Measurements from ENCODE around the gene CEP164. TPM values are rescaled to one million over a fixed set of nuclear protein-coding genes. Genes with fewer than 3 reads are reported as not detected.
A peak's percentile ranks its signal among the peaks of the same experiment; 100 is the strongest.

The CEP164 gene
- total and polyA plus RNA-seq, 2 of the 4 experiments (the other 2 are of a cell fraction), result 23.3 to 26.9 TPM

DNA sequence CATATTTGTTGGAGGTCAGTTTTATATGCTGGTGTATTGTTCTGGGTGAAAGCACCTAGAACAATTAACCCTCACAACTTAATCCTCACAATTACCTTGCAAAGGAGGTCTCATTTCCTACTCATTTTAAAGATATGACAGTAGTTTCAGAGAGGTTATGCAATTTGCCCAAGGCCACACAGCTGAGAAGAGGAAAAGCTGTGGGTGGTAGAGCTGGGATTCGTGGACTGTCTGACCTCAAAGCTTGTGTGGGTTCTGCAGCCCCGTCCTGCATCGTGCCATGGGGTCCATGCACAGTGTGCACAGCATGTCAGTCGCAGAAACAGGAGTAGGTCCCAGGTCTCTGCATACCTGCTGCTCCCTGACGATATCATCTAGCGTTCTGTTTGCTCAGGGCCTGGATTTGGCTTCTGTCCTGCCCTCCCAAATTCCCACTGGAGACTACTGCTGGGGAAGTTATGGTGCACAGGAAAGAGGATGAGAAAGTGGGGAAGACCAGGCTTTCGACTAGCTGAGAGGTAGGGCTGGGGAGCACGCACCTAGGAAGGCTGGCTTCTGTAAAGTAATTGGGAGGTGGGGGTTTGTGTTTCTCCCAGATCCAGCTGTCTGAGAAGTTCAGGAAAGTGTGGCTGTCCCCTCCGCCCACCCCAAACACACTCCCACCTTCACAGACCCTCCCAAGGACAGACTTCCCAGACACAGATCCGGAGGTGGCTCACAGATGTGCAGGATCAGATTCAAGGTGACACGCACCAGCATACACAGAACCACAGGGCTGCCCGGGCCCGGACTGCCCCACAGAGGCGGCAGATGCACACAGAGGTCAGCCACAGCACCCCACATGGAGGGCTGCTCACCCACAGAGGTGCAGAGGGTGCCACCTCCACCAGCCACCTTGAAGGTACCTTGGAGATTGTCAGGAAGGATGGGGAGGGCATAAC lies 13.6 kb upstream of the CEP164 start:
- peak overlapping the region; percentile 91 for H2AFZ ChIP-seq (replicated peaks; ENCODE audit: low read length, poor library complexity)
- no peaks in the 10 kb centered on the region for H3K27me3 ChIP-seq (ENCODE audit: control insufficient read depth, insufficient read depth, low read length)
- peaks cover 9% of the 10 kb centered on the region for H3K4me1 ChIP-seq (ENCODE audit: control insufficient read depth, insufficient read depth, low read length)
- H3K56ac ChIP-seq (ENCODE audit: extremely low read depth, insufficient read depth, low read length), result 0 out of 2 replicates have a peak overlapping the region, but pooled peaks have one; percentile 12
- H2AK5ac ChIP-seq (ENCODE audit: low read depth, low read length), result peak overlapping the region; percentile 87
- no peak overlapping the region; the same call in 2 of the 3 replicates for H2BK15ac ChIP-seq (ENCODE audit: low read depth, low read length)
- H3K4me2 ChIP-seq (ENCODE audit: low read depth, low read length), result peak overlapping the region; percentile 99
- no peaks in the 10 kb centered on the region for H3K36me3 ChIP-seq (ENCODE audit: control insufficient read depth, insufficient read depth, low read length)
- no peak overlapping the region for H2BK5ac ChIP-seq (ENCODE audit: low read depth, low read length, poor library complexity, severe bottlenecking)
- H3K14ac ChIP-seq (replicated peaks; ENCODE audit: low read depth, low read length), result peak overlapping the region; percentile 68
- H3K4ac ChIP-seq (ENCODE audit: low read depth, low read length), result peak overlapping the region; percentile 69
- peak overlapping the region; percentile 88 for H3K23ac ChIP-seq (ENCODE audit: low read depth, low read length)
- ChIA-PET CTCF (no interaction called here), POLR2A (ENCODE audit: unreplicated experiment) (no interaction called here)
- dilution Hi-C loops (cut with HindIII; ENCODE audit: low sequenced_read_pairs, unreplicated experiment), result no loop called here
- peak overlapping the region; percentile 42 to 49; a peak in 2 of 4 replicates for H4K8ac ChIP-seq (ENCODE audit: low read depth in 2 of 2, low read length in 2 of 2)
- intact Hi-C loops (cut with micrococcal nuclease), result no loop called here
- in situ Hi-C loops (cut with MboI; ENCODE audit: low sequenced_read_pairs), result no loop called here
- H3K18ac ChIP-seq (ENCODE audit: low read depth, low read length), result no peak overlapping the region
- peak overlapping the region; percentile 56 for H3K4me3 ChIP-seq (ENCODE audit: insufficient read depth, low read depth, low read length)
- BruUV-seq (replicated peaks), result no TSS peak
- H4K5ac ChIP-seq (ENCODE audit: low read depth, low read length), result no peak overlapping the region
- peak overlapping the region; percentile 65 for H3K9ac ChIP-seq (ENCODE audit: low read depth, low read length)
- peaks cover 9% of the 10 kb centered on the region; the same call in 1 of the 2 replicates for H3K9me1 ChIP-seq (ENCODE audit: insufficient read depth, low read length)
- peaks cover 29 to 53% of the 10 kb centered on the region in 2 experiments for H3K79me1 ChIP-seq (ENCODE audit: low read depth in 1 of 2, low read length in 2 of 2)
- 0 out of 2 replicates have a peak overlapping the region, but pooled peaks have one; percentile 40 for H4K91ac ChIP-seq (ENCODE audit: insufficient read depth, low read depth, low read length)
- H4K20me1 ChIP-seq (ENCODE audit: insufficient read depth, low read length), result peaks cover 15% of the 10 kb centered on the region
- no peak overlapping the region for H2BK20ac ChIP-seq (ENCODE audit: low read depth, low read length)
- peak overlapping the region; percentile 91 for H2AK9ac ChIP-seq (replicated peaks; ENCODE audit: low read depth, low read length, poor library complexity)
- ATAC-seq (ENCODE audit: low read depth) (no peak), DNase-seq (no peak)
- no peak overlapping the region; the same call in 1 of the 2 replicates for H2BK120ac ChIP-seq (ENCODE audit: low read depth, low read length)
- WGBS, 2 experiments (ENCODE audit: extremely low coverage in 2 of 2, insufficient read length in 1 of 2), result 83% methylated on average over 5 of the region's 14 CpGs; no CpG with 5 or more reads in 1 of the 2 experiments
- no peak overlapping the region for H3K27ac ChIP-seq (ENCODE audit: insufficient read depth, low read length)
- no peaks in the 10 kb centered on the region for H3K9me3 ChIP-seq (ENCODE audit: control insufficient read depth, insufficient read depth, low read length)
- TF ChIP-seq RFX5 (IDR thresholded peaks at IDR 0.05; ENCODE audit: low read depth, low read length) (no peak), MXI1 (IDR thresholded peaks at IDR 0.05; ENCODE audit: borderline replicate concordance, low read depth, low read length) (no peak), FOS (IDR thresholded peaks at IDR 0.05; ENCODE audit: low read depth, low read length) (no peak), CHD1 (IDR thresholded peaks at IDR 0.05; ENCODE audit: low read depth, low read length) (no peak), RAD21 (IDR thresholded peaks at IDR 0.05; ENCODE audit: low read length) (no peak), MAFK (IDR thresholded peaks at IDR 0.05; ENCODE audit: low read depth, low read length) (no peak), SMC3 (IDR thresholded peaks at IDR 0.05; ENCODE audit: low read depth, low read length) (no peak), POLR2A (IDR thresholded peaks at IDR 0.05; ENCODE audit: low read depth, low read length) (no peak), NFE2L2 (IDR thresholded peaks at IDR 0.05; ENCODE audit: low read depth, low read length) (no peak), MAZ (IDR thresholded peaks at IDR 0.05; ENCODE audit: borderline replicate concordance, low read depth, low read length) (no peak), RCOR1 (IDR thresholded peaks at IDR 0.05; ENCODE audit: insufficient replicate concordance, low read length) (no peak)
- TF ChIP-seq, protein P1, sequence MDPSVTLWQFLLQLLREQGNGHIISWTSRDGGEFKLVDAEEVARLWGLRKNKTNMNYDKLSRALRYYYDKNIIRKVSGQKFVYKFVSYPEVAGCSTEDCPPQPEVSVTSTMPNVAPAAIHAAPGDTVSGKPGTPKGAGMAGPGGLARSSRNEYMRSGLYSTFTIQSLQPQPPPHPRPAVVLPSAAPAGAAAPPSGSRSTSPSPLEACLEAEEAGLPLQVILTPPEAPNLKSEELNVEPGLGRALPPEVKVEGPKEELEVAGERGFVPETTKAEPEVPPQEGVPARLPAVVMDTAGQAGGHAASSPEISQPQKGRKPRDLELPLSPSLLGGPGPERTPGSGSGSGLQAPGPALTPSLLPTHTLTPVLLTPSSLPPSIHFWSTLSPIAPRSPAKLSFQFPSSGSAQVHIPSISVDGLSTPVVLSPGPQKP (IDR thresholded peaks at IDR 0.05; ENCODE audit: borderline replicate concordance, low read depth, low read length), result no peak
- TF ChIP-seq, protein P2, sequence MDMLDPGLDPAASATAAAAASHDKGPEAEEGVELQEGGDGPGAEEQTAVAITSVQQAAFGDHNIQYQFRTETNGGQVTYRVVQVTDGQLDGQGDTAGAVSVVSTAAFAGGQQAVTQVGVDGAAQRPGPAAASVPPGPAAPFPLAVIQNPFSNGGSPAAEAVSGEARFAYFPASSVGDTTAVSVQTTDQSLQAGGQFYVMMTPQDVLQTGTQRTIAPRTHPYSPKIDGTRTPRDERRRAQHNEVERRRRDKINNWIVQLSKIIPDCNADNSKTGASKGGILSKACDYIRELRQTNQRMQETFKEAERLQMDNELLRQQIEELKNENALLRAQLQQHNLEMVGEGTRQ (IDR thresholded peaks at IDR 0.05; ENCODE audit: low read depth, low read length), result no peak
- TF ChIP-seq, protein P3, sequence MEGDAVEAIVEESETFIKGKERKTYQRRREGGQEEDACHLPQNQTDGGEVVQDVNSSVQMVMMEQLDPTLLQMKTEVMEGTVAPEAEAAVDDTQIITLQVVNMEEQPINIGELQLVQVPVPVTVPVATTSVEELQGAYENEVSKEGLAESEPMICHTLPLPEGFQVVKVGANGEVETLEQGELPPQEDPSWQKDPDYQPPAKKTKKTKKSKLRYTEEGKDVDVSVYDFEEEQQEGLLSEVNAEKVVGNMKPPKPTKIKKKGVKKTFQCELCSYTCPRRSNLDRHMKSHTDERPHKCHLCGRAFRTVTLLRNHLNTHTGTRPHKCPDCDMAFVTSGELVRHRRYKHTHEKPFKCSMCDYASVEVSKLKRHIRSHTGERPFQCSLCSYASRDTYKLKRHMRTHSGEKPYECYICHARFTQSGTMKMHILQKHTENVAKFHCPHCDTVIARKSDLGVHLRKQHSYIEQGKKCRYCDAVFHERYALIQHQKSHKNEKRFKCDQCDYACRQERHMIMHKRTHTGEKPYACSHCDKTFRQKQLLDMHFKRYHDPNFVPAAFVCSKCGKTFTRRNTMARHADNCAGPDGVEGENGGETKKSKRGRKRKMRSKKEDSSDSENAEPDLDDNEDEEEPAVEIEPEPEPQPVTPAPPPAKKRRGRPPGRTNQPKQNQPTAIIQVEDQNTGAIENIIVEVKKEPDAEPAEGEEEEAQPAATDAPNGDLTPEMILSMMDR (conservative IDR thresholded peaks at IDR 0.05; ENCODE audit: low read depth, low read length), result no peak

All from IMR-90 (cell line).